ENCODE measurements around the gene EPS15.

The EPS15 gene

GRCh38 chr1:51324251-51325010, 194.6 kb downstream of the EPS15 start:
- H3K4me3 ChIP-seq (ENCODE audit: low read depth, low read length): no peak overlapping the region
- TF ChIP-seq, protein P1, sequence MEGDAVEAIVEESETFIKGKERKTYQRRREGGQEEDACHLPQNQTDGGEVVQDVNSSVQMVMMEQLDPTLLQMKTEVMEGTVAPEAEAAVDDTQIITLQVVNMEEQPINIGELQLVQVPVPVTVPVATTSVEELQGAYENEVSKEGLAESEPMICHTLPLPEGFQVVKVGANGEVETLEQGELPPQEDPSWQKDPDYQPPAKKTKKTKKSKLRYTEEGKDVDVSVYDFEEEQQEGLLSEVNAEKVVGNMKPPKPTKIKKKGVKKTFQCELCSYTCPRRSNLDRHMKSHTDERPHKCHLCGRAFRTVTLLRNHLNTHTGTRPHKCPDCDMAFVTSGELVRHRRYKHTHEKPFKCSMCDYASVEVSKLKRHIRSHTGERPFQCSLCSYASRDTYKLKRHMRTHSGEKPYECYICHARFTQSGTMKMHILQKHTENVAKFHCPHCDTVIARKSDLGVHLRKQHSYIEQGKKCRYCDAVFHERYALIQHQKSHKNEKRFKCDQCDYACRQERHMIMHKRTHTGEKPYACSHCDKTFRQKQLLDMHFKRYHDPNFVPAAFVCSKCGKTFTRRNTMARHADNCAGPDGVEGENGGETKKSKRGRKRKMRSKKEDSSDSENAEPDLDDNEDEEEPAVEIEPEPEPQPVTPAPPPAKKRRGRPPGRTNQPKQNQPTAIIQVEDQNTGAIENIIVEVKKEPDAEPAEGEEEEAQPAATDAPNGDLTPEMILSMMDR (IDR thresholded peaks at IDR 0.05; ENCODE audit: low read depth, low read length): no peak
- H3K27me3 ChIP-seq (ENCODE audit: insufficient read depth, low read depth, severe bottlenecking): no peaks in the 10 kb centered on the region
- H3K27ac ChIP-seq: no peak overlapping the region
- no peaks in the 10 kb centered on the region; the same call in 1 of the 2 replicates for H3K36me3 ChIP-seq
- DNase-seq: no peak
- no peaks in the 10 kb centered on the region for H3K9me3 ChIP-seq (ENCODE audit: severe bottlenecking)

- Histone ChIP-seq H3K9me3 (ENCODE audit: severe bottlenecking) (no peaks in the 10 kb centered on the region), H3K27ac (no peak overlapping the region), H3K36me3 (no peaks in the 10 kb centered on the region; the same call in 1 of the 2 replicates), H3K27me3 (ENCODE audit: insufficient read depth, low read depth, severe bottlenecking) (no peaks in the 10 kb centered on the region), H3K4me3 (ENCODE audit: low read depth, low read length) (no peak overlapping the region)
- no peak for DNase-seq
- TF ChIP-seq, protein P1 (IDR thresholded peaks at IDR 0.05; ENCODE audit: low read depth, low read length): no peak
These were observed 195.3 kb downstream of the EPS15 start for GRCh38 chr1:51323778-51324177.

- H3K9me3 ChIP-seq (ENCODE audit: severe bottlenecking): no peaks in the 10 kb centered on the region
- no peak for DNase-seq
- no peak overlapping the region for H3K27ac ChIP-seq
- H3K36me3 ChIP-seq: peaks cover 5% of the 10 kb centered on the region; the same call in 1 of the 2 replicates
- no peak overlapping the region for H3K4me3 ChIP-seq (ENCODE audit: low read depth, low read length)
- no peaks in the 10 kb centered on the region for H3K27me3 ChIP-seq (ENCODE audit: insufficient read depth, low read depth, severe bottlenecking)
- TF ChIP-seq, protein P1 (IDR thresholded peaks at IDR 0.05; ENCODE audit: low read depth, low read length): no peak
These were observed 196.5 kb downstream of the EPS15 start for GRCh38 chr1:51322417-51323101.

DNA sequence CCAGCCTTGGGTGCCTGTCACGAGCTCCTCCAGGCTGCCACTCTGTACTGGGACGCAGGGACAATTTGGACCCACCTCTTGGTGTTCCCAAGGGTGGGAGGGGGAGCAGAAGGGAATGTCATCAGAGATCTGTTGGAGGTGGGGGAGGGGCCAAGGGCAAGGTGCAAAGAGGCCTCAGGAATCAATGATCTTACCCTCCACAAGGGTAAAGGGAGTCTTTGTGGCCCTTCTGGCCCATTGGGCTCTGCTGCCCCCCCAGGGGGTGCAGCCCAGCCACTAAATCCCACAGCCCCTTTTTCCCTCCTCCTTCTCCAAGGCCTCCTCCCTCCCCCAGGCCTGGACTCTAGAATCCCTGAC, 197.2 kb downstream of the EPS15 start:
- no peaks in the 10 kb centered on the region for H3K9me3 ChIP-seq (ENCODE audit: severe bottlenecking)
- no peak overlapping the region for H3K27ac ChIP-seq
- DNase-seq: no peak
- no peaks in the 10 kb centered on the region for H3K27me3 ChIP-seq (ENCODE audit: insufficient read depth, low read depth, severe bottlenecking)
- TF ChIP-seq, protein P1 (IDR thresholded peaks at IDR 0.05; ENCODE audit: low read depth, low read length): no peak
- H3K36me3 ChIP-seq: peaks cover 5% of the 10 kb centered on the region; the same call in 1 of the 2 replicates
- H3K4me3 ChIP-seq (ENCODE audit: low read depth, low read length): no peak overlapping the region

GRCh38 chr1:51320967-51321923, 197.8 kb downstream of the EPS15 start:
- H3K27ac ChIP-seq: no peak overlapping the region
- H3K36me3 ChIP-seq: peaks cover 5% of the 10 kb centered on the region; the same call in 1 of the 2 replicates
- H3K27me3 ChIP-seq (ENCODE audit: insufficient read depth, low read depth, severe bottlenecking): no peaks in the 10 kb centered on the region
- H3K4me3 ChIP-seq (ENCODE audit: low read depth, low read length): no peak overlapping the region
- H3K9me3 ChIP-seq (ENCODE audit: severe bottlenecking): no peaks in the 10 kb centered on the region
- no peak for DNase-seq
- TF ChIP-seq, protein P1 (IDR thresholded peaks at IDR 0.05; ENCODE audit: low read depth, low read length): no peak

All from WERI-Rb-1 (cell line).